Heart left ventricle (tissue), 16 donors: ENCODE data around the gene HK3. TPM values are rescaled to one million over a fixed set of nuclear protein-coding genes. Genes with fewer than 3 reads are reported as not detected.
A peak's percentile ranks its signal among the peaks of the same experiment; 100 is the strongest.

Source experiments
- ATAC-seq, 4 donors: fragments of 200-7000 bp; cut with Tn5 transposase; one replicate each; pipeline ENCODE4 v1.9.1; 2020 to 2022; ENCODE audit warnings: moderate library complexity in 4 of 4, mild to moderate bottlenecking in 3 of 4, moderate number of reproducible peaks in 1 of 4
- DNase-seq, 5 donors: peaks; one replicate each; pipeline ENCODE4 v3.0.0-alpha.2; 2020
- H3K27ac ChIP-seq, 12 donors: fragments of 200-600 bp; sonication (generic) in 4 of 12; one replicate each; pipeline versions ENCODE4 v1.5.0 to v1.8.0; 2016 to 2022; ENCODE audit warnings: mild to moderate bottlenecking in 2 of 12
- H3K27me3 ChIP-seq, 9 donors: fragments of 200-600 bp; sonication (generic) in 2 of 9; one replicate each; pipeline versions ENCODE4 v1.5.1 to v1.8.0; 2016 to 2022; ENCODE audit warnings: mild to moderate bottlenecking in 3 of 9
- H3K36me3 ChIP-seq, 9 donors: fragments of 200-600 bp; sonication (generic) in 2 of 9; one replicate each; pipeline versions ENCODE4 v1.5.0 to v1.8.0; 2018 to 2022; ENCODE audit warnings: mild to moderate bottlenecking in 2 of 9
- H3K4me1 ChIP-seq, 12 donors: fragments of 200-600 bp; sonication (generic) in 4 of 12; one replicate each; pipeline versions ENCODE4 v1.5.0 to v1.8.0; 2016 to 2022; ENCODE audit warnings: mild to moderate bottlenecking in 3 of 12
- H3K4me3 ChIP-seq, 12 donors: fragments of 200-600 bp; sonication (generic) in 4 of 12; one replicate each; pipeline versions ENCODE4 v1.5.0 to v1.8.0; 2017 to 2022; ENCODE audit warnings: mild to moderate bottlenecking in 9 of 12, moderate library complexity in 4 of 12
- H3K9me3 ChIP-seq, 12 donors: fragments of 200-600 bp; sonication (generic) in 4 of 12; one replicate each; pipeline versions ENCODE4 v1.5.0 to v1.8.0; 2016 to 2022; ENCODE audit warnings: mild to moderate bottlenecking in 1 of 12
- POLR2A ChIP-seq, 2 donors: fragments of 450-650 bp; IDR thresholded peaks; one replicate each; pipeline ENCODE4 v1.6.1; 2017; ENCODE audit warnings: antibody characterized with exemption in 2 of 2, mild to moderate bottlenecking in 2 of 2, moderate library complexity in 2 of 2
- WGBS, 4 donors: extraction: QIAGEN DNeasy Blood & Tissue Kit in 2 of 4; methylation state at CpG; one replicate each; pipeline versions ENCODE4 v1.1.5 to v1.1.7; 2013 to 2018; 5-methylcytosine and 5-hydroxymethylcytosine counted together
- intact Hi-C, 10 donors: fragments of 100-400 bp; cut with DNase I; formaldehyde crosslinking; loops; one replicate each; pipeline versions ENCODE4 v1.11.1 to v1.14.2; 2022
- polyA plus RNA-seq, 2 donors: library from polyadenylated mRNA; stranded (reverse); fragments of 200-250 nt; gene quantifications; one replicate each; pipeline ENCODE4 v1.2.3, GENCODE V29; 2013
- total RNA-seq, 9 donors: library from RNA; depleted of rRNA in 2 of 9; stranded (reverse); fragments of >200 nt in 2 of 9; fragmentation: NEBNext Ultra II Directional in 3 of 9; extraction: Animal tissue kit (Norgen Biotek cat#: 25700) in 3 of 9; gene quantifications; one replicate each; pipeline versions ENCODE4 v1.1.0 to v1.2.4, GENCODE V29; 2016 to 2023
- TF ChIP-seq, protein P1 (sequence below), 12 donors: fragments of 200-600 bp; sonication (generic) in 4 of 12; IDR thresholded peaks; one replicate each; pipeline versions ENCODE4 v1.5.0 to v1.8.0; 2018 to 2022; ENCODE audit warnings: antibody characterized with exemption in 12 of 12, mild to moderate bottlenecking in 5 of 12
- donor health status: ischemic (EF 13 %, LVEDD 7.1; RV severe dilation, severe dysfunction).
- donor health status: healthy with polysubstance abuse.
- donor health status: DM: no; HTN: yes; CAD: no.
- donor health status: DM: no; HTN: no; CAD: no.
- donor health status: ischemic (EF 25% LVEDD 6.9; RV normal size, moderate dysfunction).
- donor health status: ischemic (EF 25% LVEDD 5.7; RV mildly dilated, moderate dysfunction).
- donor health status: healthy.
- donor health status: DM: yes; HTN: yes; CAD: no.
- donor health status: ischemic (EF 35%, LVEDD 5.7; RV mildly dilated, moderate dysfunction).
- donor health status: nonischemic (EF 11% LVEDD 7.7; RV severe dilation, severe dysfunction).
- donor health status: DM: yes; HTN: yes; CAD: no.
- donor health status: PGD.
- donor health status: ischemic (EF 29% LVEDD 5.4; RV normal size, mild dysfunction).
- donor health status: nonischemic (EF 23%, LVEDD 6.1; RV moderate dilation, normal function).

The HK3 gene
- total and polyA plus RNA-seq, 11 donors = 0.46 to 44.0 (median 2.5) TPM

- 71 to 78% (median 77%) methylated on average over 3 of the region's 3 CpGs for WGBS, 4 donors
- no peak for TF ChIP-seq POLR2A (IDR thresholded peaks at IDR 0.05)
- TF ChIP-seq, protein P1, sequence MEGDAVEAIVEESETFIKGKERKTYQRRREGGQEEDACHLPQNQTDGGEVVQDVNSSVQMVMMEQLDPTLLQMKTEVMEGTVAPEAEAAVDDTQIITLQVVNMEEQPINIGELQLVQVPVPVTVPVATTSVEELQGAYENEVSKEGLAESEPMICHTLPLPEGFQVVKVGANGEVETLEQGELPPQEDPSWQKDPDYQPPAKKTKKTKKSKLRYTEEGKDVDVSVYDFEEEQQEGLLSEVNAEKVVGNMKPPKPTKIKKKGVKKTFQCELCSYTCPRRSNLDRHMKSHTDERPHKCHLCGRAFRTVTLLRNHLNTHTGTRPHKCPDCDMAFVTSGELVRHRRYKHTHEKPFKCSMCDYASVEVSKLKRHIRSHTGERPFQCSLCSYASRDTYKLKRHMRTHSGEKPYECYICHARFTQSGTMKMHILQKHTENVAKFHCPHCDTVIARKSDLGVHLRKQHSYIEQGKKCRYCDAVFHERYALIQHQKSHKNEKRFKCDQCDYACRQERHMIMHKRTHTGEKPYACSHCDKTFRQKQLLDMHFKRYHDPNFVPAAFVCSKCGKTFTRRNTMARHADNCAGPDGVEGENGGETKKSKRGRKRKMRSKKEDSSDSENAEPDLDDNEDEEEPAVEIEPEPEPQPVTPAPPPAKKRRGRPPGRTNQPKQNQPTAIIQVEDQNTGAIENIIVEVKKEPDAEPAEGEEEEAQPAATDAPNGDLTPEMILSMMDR (IDR thresholded peaks at IDR 0.05) = no peak
- DNase-seq = no peak
These were observed 5.1 kb upstream of the HK3 start for GRCh38 chr5:176904276-176904675.

GRCh38 chr5:176902911-176903664, 3.9 kb upstream of the HK3 start:
- Histone ChIP-seq H3K27me3 (no peaks in the 10 kb centered on the region), H3K27ac (peak overlapping the region in 1 of 12 donors; percentile 83), H3K9me3 (no peaks in the 10 kb centered on the region), H3K36me3 (peaks cover 0 to 63% (median 55%) of the 10 kb centered on the region in 9 donors), H3K4me1 (peaks cover 0 to 55% (median 2%) of the 10 kb centered on the region in 12 donors), H3K4me3 (no peak overlapping the region)
- TF ChIP-seq POLR2A (IDR thresholded peaks at IDR 0.05) = no peak
- TF ChIP-seq, protein P1 (IDR thresholded peaks at IDR 0.05) = no peak
- WGBS, 4 donors = 92 to 94% (median 93%) methylated on average over 5 of the region's 5 CpGs
- DNase-seq (no peak), ATAC-seq (no peak)
- intact Hi-C loops = no loop called here

More at GRCh38 chr5:176904276-176904675, 5.1 kb upstream of the HK3 start:
- Histone ChIP-seq H3K4me1 (peaks cover 0 to 56% (median 2%) of the 10 kb centered on the region in 12 donors), H3K36me3 (peaks cover 0 to 75% (median 63%) of the 10 kb centered on the region in 9 donors), H3K4me3 (no peak overlapping the region), H3K27me3 (no peaks in the 10 kb centered on the region), H3K27ac (no peak overlapping the region), H3K9me3 (no peaks in the 10 kb centered on the region)
- intact Hi-C loops = no loop called here
- no peak for ATAC-seq

DNA sequence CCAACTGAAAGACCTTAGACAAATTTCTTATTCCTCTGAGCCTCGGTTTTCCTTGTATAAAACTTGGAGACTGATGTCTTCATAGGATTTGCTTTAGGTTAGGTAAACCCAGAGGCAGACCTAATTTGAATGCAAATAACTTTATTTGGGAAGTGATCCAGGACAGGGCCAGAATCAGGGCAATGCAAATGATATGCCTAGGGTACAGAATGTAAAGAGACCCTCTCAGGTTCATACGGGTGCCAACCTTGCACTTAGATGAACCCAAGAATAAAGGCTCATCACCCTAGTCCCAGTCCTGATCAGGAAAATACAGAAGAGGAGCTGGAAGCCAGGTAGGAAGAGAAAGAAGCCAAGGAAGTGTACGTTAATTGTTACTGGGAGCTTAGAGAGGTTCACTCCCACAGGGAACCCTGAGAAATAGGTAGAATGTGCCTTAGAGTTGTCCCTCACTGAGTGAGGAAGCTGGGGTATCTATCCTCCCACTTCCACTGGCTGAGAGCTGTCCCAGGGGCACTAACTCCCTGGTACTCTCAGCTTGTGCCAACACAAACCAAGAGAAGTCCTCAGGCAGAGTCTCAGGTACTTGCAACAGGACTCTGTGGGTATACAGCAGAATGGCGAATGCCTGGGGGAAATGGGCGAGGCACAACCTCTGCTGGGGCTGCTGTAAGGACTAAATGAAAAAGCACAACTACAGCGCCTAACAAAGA, 3.1 kb upstream of the HK3 start:
- DNase-seq (no peak), ATAC-seq (no peak)
- peaks cover 0 to 60% (median 2%) of the 10 kb centered on the region in 12 donors for H3K4me1 ChIP-seq
- no peaks in the 10 kb centered on the region for H3K27me3 ChIP-seq
- 85 to 93% (median 89%) methylated on average over 6 of the region's 6 CpGs for WGBS, 4 donors
- no peaks in the 10 kb centered on the region for H3K9me3 ChIP-seq
- H3K4me3 ChIP-seq = no peak overlapping the region
- TF ChIP-seq, protein P1 (IDR thresholded peaks at IDR 0.05) = no peak
- peak overlapping the region in 1 of 12 donors; percentile 83 for H3K27ac ChIP-seq
- H3K36me3 ChIP-seq = peaks cover 0 to 55% (median 47%) of the 10 kb centered on the region in 9 donors
- intact Hi-C loops = no loop called here
